ENCODE results near the gene MAD2L2.

DNA sequence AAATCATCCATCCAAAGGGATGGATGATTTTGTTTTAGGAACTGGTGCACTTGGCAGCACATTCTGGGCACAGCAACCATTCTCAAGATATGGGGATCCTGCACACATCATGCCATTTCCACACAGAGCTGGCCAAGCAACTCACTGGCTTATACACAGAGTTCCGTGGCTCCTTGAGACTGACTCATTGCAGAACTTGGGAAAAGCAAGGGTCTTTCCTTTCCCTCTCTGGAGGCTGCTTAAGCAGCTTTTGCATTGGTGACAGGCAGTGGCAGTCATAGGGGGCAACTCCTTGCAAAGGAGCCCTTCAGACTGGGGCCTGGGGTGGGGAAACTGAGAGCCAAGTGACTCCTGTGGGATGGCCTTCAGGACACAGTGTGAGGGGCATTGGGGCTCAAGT lies 1.9 kb upstream of the MAD2L2 start:
- TF ChIP-seq, protein P1, sequence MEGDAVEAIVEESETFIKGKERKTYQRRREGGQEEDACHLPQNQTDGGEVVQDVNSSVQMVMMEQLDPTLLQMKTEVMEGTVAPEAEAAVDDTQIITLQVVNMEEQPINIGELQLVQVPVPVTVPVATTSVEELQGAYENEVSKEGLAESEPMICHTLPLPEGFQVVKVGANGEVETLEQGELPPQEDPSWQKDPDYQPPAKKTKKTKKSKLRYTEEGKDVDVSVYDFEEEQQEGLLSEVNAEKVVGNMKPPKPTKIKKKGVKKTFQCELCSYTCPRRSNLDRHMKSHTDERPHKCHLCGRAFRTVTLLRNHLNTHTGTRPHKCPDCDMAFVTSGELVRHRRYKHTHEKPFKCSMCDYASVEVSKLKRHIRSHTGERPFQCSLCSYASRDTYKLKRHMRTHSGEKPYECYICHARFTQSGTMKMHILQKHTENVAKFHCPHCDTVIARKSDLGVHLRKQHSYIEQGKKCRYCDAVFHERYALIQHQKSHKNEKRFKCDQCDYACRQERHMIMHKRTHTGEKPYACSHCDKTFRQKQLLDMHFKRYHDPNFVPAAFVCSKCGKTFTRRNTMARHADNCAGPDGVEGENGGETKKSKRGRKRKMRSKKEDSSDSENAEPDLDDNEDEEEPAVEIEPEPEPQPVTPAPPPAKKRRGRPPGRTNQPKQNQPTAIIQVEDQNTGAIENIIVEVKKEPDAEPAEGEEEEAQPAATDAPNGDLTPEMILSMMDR (IDR thresholded peaks at IDR 0.05), result no peak
- TF ChIP-seq POLR2AphosphoS5 (IDR thresholded peaks at IDR 0.05), result no peak
- no peak for TF ChIP-seq POLR2A (IDR thresholded peaks at IDR 0.05)

All from transverse colon (tissue), 4 donors.